Uterus (tissue), 4 donors: ENCODE measurements around the gene SLC41A3. TPM values are rescaled to one million over a fixed set of nuclear protein-coding genes. Genes with fewer than 3 reads are reported as not detected.

Experiments used
- DNase-seq, 2 donors: peaks; one replicate each; pipeline ENCODE4 v3.0.0-alpha.2; 2019 to 2020
- H3K27ac ChIP-seq, 2 donors: fragments of 200-600 bp; sonication (generic); 1 replicate in 1 of 2; 2 replicates in 1 of 2; pipeline ENCODE4 v1.5.1; 2016 to 2018
- H3K27me3 ChIP-seq, 2 donors: fragments of 200-600 bp; sonication (generic); one replicate each; pipeline ENCODE4 v1.5.1; 2018 to 2019; ENCODE audit warnings: control low read depth in 1 of 2
- H3K36me3 ChIP-seq, 2 donors: fragments of 200-600 bp; sonication (generic); one replicate each; pipeline ENCODE4 v1.5.1; 2019; ENCODE audit warnings: control low read depth in 1 of 2
- H3K4me1 ChIP-seq, 2 donors: fragments of 200-600 bp; sonication (generic); one replicate each; pipeline ENCODE4 v1.5.1; 2018 to 2019; ENCODE audit warnings: control low read depth in 1 of 2
- H3K4me3 ChIP-seq, 2 donors: fragments of 200-600 bp; sonication (generic); 1 replicate in 1 of 2; 2 replicates in 1 of 2; pipeline ENCODE4 v1.5.1; 2018 to 2019; ENCODE audit warnings: mild to moderate bottlenecking in 1 of 2
- H3K9me3 ChIP-seq, 2 donors: fragments of 200-600 bp; sonication (generic); one replicate each; pipeline ENCODE4 v1.5.1; 2019; ENCODE audit warnings: control low read depth in 1 of 2
- CTCF ChIP-seq, 4 experiments: fragments of 200-600 bp in 2 of 4; fragments of 450-650 bp in 2 of 4; sonication (generic) in 2 of 4; IDR thresholded peaks; one replicate each; pipeline ENCODE4 v1.5.1; 2016 to 2019; ENCODE audit warnings: antibody characterized with exemption in 4 of 4, mild to moderate bottlenecking in 2 of 4, moderate library complexity in 1 of 4
- POLR2A ChIP-seq, 2 donors: fragments of 450-650 bp; IDR thresholded peaks; one replicate each; pipeline ENCODE4 v1.6.1; 2016; ENCODE audit warnings: antibody characterized with exemption in 2 of 2, mild to moderate bottlenecking in 1 of 2, moderate library complexity in 1 of 2
- intact Hi-C: fragments of 100-400 bp; cut with DNase I; formaldehyde crosslinking; loops from one replicate; pipeline ENCODE4 v1.15.1; 2023; ENCODE audit warnings: low total_unique reads
- total RNA-seq, 4 donors: library from RNA; depleted of rRNA in 3 of 4; stranded (reverse); fragments of >200 nt in 3 of 4; gene quantifications; one replicate each; pipeline versions ENCODE4 v1.1.0 to v1.2.4, GENCODE V29; 2014 to 2023
- donor health status: DM: yes; HTN: yes; CAD: no.

The SLC41A3 gene
- total RNA-seq, 4 donors from 2014 or later, result 65.9 to 94.9 (median 77.4) TPM

GRCh38 chr3:126014252-126014651 is 69.7 kb downstream of the SLC41A3 start:
- Histone ChIP-seq H3K4me1 (no peaks in the 10 kb centered on the region), H3K9me3 (no peaks in the 10 kb centered on the region), H3K4me3 (no peak overlapping the region), H3K27ac (peak overlapping the region; percentile 20 to 70), H3K36me3 (no peaks in the 10 kb centered on the region), H3K27me3 (no peaks in the 10 kb centered on the region)
- peak in 1 of 4 experiments; percentile 13 for TF ChIP-seq CTCF (IDR thresholded peaks at IDR 0.05)
- no peak for TF ChIP-seq POLR2A (IDR thresholded peaks at IDR 0.05)
- intact Hi-C loops, result no loop called here
- peak; percentile 33 to 68 for DNase-seq

GRCh38 chr3:126013751-126014156 is 70.2 kb downstream of the SLC41A3 start:
- no peaks in the 10 kb centered on the region for H3K27me3 ChIP-seq
- H3K4me1 ChIP-seq, result no peaks in the 10 kb centered on the region
- H3K27ac ChIP-seq, result no peak overlapping the region
- no peaks in the 10 kb centered on the region for H3K36me3 ChIP-seq
- intact Hi-C loops, result no loop called here
- H3K9me3 ChIP-seq, result no peaks in the 10 kb centered on the region
- TF ChIP-seq POLR2A (IDR thresholded peaks at IDR 0.05) (no peak), CTCF (IDR thresholded peaks at IDR 0.05) (no peak)
- DNase-seq, result no peak
- H3K4me3 ChIP-seq, result no peak overlapping the region

- Histone ChIP-seq H3K9me3 (no peaks in the 10 kb centered on the region), H3K27me3 (no peaks in the 10 kb centered on the region), H3K27ac (no peak overlapping the region), H3K4me3 (no peak overlapping the region), H3K36me3 (no peaks in the 10 kb centered on the region), H3K4me1 (no peaks in the 10 kb centered on the region)
- TF ChIP-seq POLR2A (IDR thresholded peaks at IDR 0.05), result no peak
- TF ChIP-seq CTCF (IDR thresholded peaks at IDR 0.05), result no peak
- intact Hi-C loops, result no loop called here
- no peak for DNase-seq
Measured at GRCh38 chr3:126009181-126009580, 74.7 kb downstream of the SLC41A3 start.

GRCh38 chr3:126008219-126008618 is 75.7 kb downstream of the SLC41A3 start:
- Histone ChIP-seq H3K4me3 (no peak overlapping the region), H3K27ac (no peak overlapping the region), H3K9me3 (no peaks in the 10 kb centered on the region), H3K36me3 (no peaks in the 10 kb centered on the region), H3K4me1 (no peaks in the 10 kb centered on the region), H3K27me3 (no peaks in the 10 kb centered on the region)
- no peak for TF ChIP-seq CTCF (IDR thresholded peaks at IDR 0.05)
- no peak for TF ChIP-seq POLR2A (IDR thresholded peaks at IDR 0.05)
- intact Hi-C loops, result no loop called here
- DNase-seq, result no peak

GRCh38 chr3:126005951-126006350 is 78.0 kb downstream of the SLC41A3 start:
- intact Hi-C loops, result no loop called here
- no peaks in the 10 kb centered on the region for H3K9me3 ChIP-seq
- H3K27ac ChIP-seq, result no peak overlapping the region
- no peaks in the 10 kb centered on the region for H3K4me1 ChIP-seq
- H3K36me3 ChIP-seq, result no peaks in the 10 kb centered on the region
- no peak for DNase-seq
- TF ChIP-seq POLR2A (IDR thresholded peaks at IDR 0.05) (no peak), CTCF (IDR thresholded peaks at IDR 0.05) (no peak)
- H3K27me3 ChIP-seq, result no peaks in the 10 kb centered on the region
- H3K4me3 ChIP-seq, result no peak overlapping the region
